ENCODE results near the gene PTPRF. TPM values are rescaled to one million over a fixed set of nuclear protein-coding genes. Genes with fewer than 3 reads are reported as not detected.
A peak's percentile ranks its signal among the peaks of the same experiment; 100 is the strongest.

PTPRF gene
- total and polyA plus RNA-seq, 5 donors from 2014 or later = 0.22 TPM; not detected in 4

DNA sequence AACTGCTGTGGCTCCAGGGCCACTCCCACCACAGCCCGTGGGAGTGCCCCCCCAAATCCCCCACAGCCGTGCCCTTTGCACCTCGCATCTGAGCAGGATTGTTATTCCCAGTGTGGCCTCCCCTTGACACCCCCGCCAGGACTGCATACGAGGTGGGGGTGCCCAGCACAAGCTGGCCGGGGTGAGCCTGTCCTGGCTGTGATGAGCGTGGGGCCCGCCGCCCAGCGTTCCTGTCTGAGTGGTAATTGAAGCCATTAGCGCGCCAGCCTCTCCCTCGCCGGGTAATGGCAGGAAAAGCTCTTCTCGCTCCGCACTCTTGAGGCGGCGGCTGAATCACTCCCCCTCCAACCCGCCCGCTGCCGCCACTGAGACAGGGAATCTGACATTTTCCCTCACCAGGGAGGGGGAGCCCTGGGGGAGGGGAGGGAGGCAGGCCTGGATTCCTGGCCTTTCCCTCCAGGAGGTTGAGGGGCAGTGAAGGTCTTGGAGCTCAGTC is 27.7 kb downstream of the PTPRF start:
- H3K27me3 Mint-ChIP-seq = no peaks in the 10 kb centered on the region
- no peak for ATAC-seq (ENCODE audit: low read depth in 2 of 2)
- no peak overlapping the region for H3K4me3 ChIP-seq (ENCODE audit: low read depth, low read length)
- H3K9me3 ChIP-seq (ENCODE audit: control insufficient read depth in 2 of 2, low read length in 2 of 2) = no peaks in the 10 kb centered on the region
- no peaks in the 10 kb centered on the region for H3K27me3 ChIP-seq (ENCODE audit: control insufficient read depth, insufficient read depth, low read length)
- H3K36me3 Mint-ChIP-seq = no peaks in the 10 kb centered on the region
- no peaks in the 10 kb centered on the region for H3K36me3 ChIP-seq (ENCODE audit: control insufficient read depth, insufficient read depth, low read length)
- H3K4me1 ChIP-seq (ENCODE audit: control insufficient read depth, insufficient read depth, low read length, poor library complexity, severe bottlenecking) = no peaks in the 10 kb centered on the region
- no peak overlapping the region for H3K27ac ChIP-seq (ENCODE audit: insufficient read depth, low read length, poor library complexity, severe bottlenecking)
- DNase-seq = no peak
- H3K27ac Mint-ChIP-seq = no peak overlapping the region
- no peaks in the 10 kb centered on the region for H3K9me3 Mint-ChIP-seq
- H3K4me1 Mint-ChIP-seq = peaks cover 0 to 3% (median 0%) of the 10 kb centered on the region in 4 donors
- no peak overlapping the region for H3K4me3 Mint-ChIP-seq

DNA sequence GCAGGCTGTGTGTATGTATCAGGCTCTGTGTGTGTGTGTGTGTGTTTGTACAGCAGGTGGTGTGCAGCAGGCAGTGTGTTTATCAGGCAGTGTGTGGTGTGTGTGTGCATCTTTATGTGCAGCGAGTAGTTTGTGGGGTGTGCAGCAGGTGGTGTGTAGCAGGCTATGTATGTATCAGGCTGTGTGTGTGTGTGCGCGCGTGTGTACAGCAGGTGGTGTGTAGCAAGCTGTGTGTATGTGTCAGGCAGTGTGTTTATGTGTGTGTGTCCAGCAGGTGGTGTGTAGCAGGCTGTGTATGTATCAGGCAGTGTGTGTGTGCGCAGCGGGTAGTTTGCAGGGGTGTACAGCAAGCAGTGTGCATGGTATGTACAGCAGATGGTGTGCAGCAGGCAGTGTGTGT is 29.0 kb downstream of the PTPRF start:
- Mint-ChIP-seq H3K27me3 (no peaks in the 10 kb centered on the region), H3K27ac (no peak overlapping the region), H3K4me1 (no peaks in the 10 kb centered on the region), H3K4me3 (no peak overlapping the region), H3K36me3 (no peaks in the 10 kb centered on the region), H3K9me3 (no peaks in the 10 kb centered on the region)
- ATAC-seq (ENCODE audit: low read depth in 2 of 2) (no peak), DNase-seq (no peak)
- no peaks in the 10 kb centered on the region for H3K27me3 ChIP-seq (ENCODE audit: control insufficient read depth, insufficient read depth, low read length)
- no peaks in the 10 kb centered on the region for H3K36me3 ChIP-seq (ENCODE audit: control insufficient read depth, insufficient read depth, low read length)
- H3K9me3 ChIP-seq (ENCODE audit: control insufficient read depth in 2 of 2, low read length in 2 of 2) = no peaks in the 10 kb centered on the region
- H3K4me1 ChIP-seq (ENCODE audit: control insufficient read depth, insufficient read depth, low read length, poor library complexity, severe bottlenecking) = no peaks in the 10 kb centered on the region
- H3K4me3 ChIP-seq (ENCODE audit: low read depth, low read length) = no peak overlapping the region
- H3K27ac ChIP-seq (ENCODE audit: insufficient read depth, low read length, poor library complexity, severe bottlenecking) = no peak overlapping the region

DNA sequence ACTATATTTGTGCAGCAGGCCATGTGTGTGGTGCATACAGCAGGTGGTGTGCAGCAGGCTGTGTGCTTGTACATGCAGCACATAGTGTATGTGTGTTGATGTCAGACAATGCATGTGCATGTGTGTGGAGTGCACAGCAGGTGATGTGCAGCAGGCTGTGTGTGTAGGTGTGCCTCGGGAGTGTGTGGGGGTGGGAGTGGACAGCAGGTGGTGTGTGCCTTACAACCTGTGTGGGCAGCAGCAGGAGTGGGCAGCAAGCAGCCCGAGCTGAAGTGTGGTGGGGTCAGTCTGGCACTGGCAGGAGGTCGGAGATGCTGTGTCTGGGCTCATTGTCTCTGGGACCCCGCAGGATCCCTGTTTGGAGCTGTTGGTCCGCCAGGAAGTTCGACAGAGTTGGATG is 29.6 kb downstream of the PTPRF start:
- H3K36me3 ChIP-seq (ENCODE audit: control insufficient read depth, insufficient read depth, low read length) = no peaks in the 10 kb centered on the region
- DNase-seq = no peak
- H3K36me3 Mint-ChIP-seq = no peaks in the 10 kb centered on the region
- no peak overlapping the region for H3K4me3 ChIP-seq (ENCODE audit: low read depth, low read length)
- no peak overlapping the region for H3K27ac ChIP-seq (ENCODE audit: insufficient read depth, low read length, poor library complexity, severe bottlenecking)
- no peak overlapping the region for H3K4me3 Mint-ChIP-seq
- peaks cover 0 to 3% (median 0%) of the 10 kb centered on the region in 4 donors for H3K4me1 Mint-ChIP-seq
- H3K27me3 Mint-ChIP-seq = peaks cover 4% of the 10 kb centered on the region
- ATAC-seq (ENCODE audit: low read depth in 2 of 2) = no peak
- H3K9me3 ChIP-seq (ENCODE audit: control insufficient read depth in 2 of 2, low read length in 2 of 2) = no peaks in the 10 kb centered on the region
- no peaks in the 10 kb centered on the region for H3K27me3 ChIP-seq (ENCODE audit: control insufficient read depth, insufficient read depth, low read length)
- H3K9me3 Mint-ChIP-seq = no peaks in the 10 kb centered on the region
- H3K4me1 ChIP-seq (ENCODE audit: control insufficient read depth, insufficient read depth, low read length, poor library complexity, severe bottlenecking) = peaks cover under 1% of the 10 kb centered on the region
- H3K27ac Mint-ChIP-seq = no peak overlapping the region

DNA sequence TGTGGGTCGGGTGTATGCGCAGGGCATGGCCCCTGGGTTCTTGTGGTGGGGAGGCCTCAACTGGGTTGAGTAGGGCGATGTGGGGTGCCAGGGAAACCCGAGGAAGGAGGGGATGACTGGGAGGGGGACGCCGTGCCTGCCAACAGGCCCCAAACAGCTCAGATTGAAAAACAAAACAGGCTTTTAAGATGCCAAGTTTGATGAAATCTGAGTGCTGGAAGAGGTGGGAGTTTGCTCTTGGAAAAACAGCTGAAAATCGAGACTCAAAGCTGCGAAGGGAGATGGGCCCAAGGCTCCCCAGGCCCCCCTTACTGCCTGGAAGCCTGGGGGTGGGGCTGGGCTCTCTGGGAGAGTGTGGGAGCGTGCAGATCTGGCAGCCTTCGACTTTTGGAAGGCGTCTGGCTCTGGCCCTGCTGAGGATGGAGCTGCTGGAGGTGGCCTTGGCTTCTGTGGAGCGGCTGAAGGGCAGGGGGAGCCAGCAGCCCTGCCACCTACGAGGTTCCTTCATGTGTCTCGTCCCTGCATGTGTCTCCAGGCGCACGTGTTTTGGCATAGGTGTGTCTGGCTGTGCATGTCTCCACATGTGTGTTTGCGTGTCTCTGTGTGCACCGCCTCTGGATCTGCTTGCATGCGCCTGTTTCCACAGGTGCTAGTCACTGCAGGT is 33.3 kb downstream of the PTPRF start:
- H3K4me3 ChIP-seq (ENCODE audit: low read depth, low read length) = no peak overlapping the region
- H3K27ac ChIP-seq (ENCODE audit: insufficient read depth, low read length, poor library complexity, severe bottlenecking) = no peak overlapping the region
- peaks cover 0 to 17% (median 0%) of the 10 kb centered on the region in 4 donors for H3K4me1 Mint-ChIP-seq
- ATAC-seq (ENCODE audit: low read depth in 2 of 2) = no peak
- no peak overlapping the region for H3K27ac Mint-ChIP-seq
- no peaks in the 10 kb centered on the region for H3K9me3 Mint-ChIP-seq
- no peaks in the 10 kb centered on the region for H3K9me3 ChIP-seq (ENCODE audit: control insufficient read depth in 2 of 2, low read length in 2 of 2)
- peaks cover 10% of the 10 kb centered on the region for H3K27me3 Mint-ChIP-seq
- no peak overlapping the region for H3K4me3 Mint-ChIP-seq
- H3K36me3 Mint-ChIP-seq = no peaks in the 10 kb centered on the region
- no peaks in the 10 kb centered on the region for H3K27me3 ChIP-seq (ENCODE audit: control insufficient read depth, insufficient read depth, low read length)
- no peaks in the 10 kb centered on the region for H3K36me3 ChIP-seq (ENCODE audit: control insufficient read depth, insufficient read depth, low read length)
- no peak for DNase-seq
- H3K4me1 ChIP-seq (ENCODE audit: control insufficient read depth, insufficient read depth, low read length, poor library complexity, severe bottlenecking) = peaks cover 9% of the 10 kb centered on the region

DNA sequence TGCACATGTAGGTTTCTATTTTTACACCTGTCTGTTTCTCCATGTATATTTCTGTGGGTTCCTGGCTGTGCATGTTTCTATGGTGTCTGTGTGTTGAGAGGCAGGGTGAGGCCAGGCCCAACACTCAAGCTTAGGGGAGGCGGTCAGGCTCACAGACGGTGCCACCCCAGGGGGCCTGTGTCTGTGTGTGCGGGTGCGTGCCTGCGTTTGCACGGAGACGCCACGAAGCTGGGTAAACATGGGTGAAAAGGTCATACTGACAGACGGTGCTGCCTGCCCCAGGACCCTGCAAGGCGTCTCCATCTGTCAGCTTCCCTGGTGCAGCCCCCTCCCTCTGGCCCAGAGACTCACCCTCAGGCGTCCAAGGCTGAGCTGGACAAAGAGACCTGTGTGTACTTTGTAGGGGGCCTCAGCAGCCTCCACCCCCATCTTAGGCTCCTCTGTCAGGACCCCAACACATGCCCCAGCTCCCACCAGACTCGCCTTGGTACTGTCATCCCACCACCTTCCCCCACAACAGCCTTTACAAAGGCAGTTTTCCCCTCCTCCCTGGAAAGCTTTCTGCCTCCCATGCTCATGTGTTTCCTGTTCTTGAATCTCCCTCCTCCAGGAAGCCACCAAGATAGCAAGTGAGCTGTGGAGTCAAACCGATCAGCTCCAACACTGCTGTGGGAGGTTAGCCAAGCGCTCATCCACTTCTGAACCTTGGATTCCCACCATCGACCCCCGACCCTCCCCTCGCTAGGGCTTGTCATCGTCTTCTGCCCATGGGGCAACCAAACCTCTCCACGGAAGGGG is 34.1 kb downstream of the PTPRF start:
- Mint-ChIP-seq H3K27me3 (peaks cover 10% of the 10 kb centered on the region), H3K36me3 (no peaks in the 10 kb centered on the region), H3K4me3 (peak overlapping the region in 3 of 4 donors; percentile 10 to 29 (median 21)), H3K27ac (no peak overlapping the region), H3K4me1 (peaks cover 0 to 17% (median 0%) of the 10 kb centered on the region in 4 donors), H3K9me3 (no peaks in the 10 kb centered on the region)
- Histone ChIP-seq H3K4me3 (ENCODE audit: low read depth, low read length) (no peak overlapping the region), H3K27me3 (ENCODE audit: control insufficient read depth, insufficient read depth, low read length) (no peaks in the 10 kb centered on the region), H3K36me3 (ENCODE audit: control insufficient read depth, insufficient read depth, low read length) (no peaks in the 10 kb centered on the region), H3K9me3 (ENCODE audit: control insufficient read depth in 2 of 2, low read length in 2 of 2) (no peaks in the 10 kb centered on the region), H3K4me1 (ENCODE audit: control insufficient read depth, insufficient read depth, low read length, poor library complexity, severe bottlenecking) (peaks cover 9% of the 10 kb centered on the region), H3K27ac (ENCODE audit: insufficient read depth, low read length, poor library complexity, severe bottlenecking) (no peak overlapping the region)
- ATAC-seq (ENCODE audit: low read depth in 2 of 2) = no peak
- no peak for DNase-seq

DNA sequence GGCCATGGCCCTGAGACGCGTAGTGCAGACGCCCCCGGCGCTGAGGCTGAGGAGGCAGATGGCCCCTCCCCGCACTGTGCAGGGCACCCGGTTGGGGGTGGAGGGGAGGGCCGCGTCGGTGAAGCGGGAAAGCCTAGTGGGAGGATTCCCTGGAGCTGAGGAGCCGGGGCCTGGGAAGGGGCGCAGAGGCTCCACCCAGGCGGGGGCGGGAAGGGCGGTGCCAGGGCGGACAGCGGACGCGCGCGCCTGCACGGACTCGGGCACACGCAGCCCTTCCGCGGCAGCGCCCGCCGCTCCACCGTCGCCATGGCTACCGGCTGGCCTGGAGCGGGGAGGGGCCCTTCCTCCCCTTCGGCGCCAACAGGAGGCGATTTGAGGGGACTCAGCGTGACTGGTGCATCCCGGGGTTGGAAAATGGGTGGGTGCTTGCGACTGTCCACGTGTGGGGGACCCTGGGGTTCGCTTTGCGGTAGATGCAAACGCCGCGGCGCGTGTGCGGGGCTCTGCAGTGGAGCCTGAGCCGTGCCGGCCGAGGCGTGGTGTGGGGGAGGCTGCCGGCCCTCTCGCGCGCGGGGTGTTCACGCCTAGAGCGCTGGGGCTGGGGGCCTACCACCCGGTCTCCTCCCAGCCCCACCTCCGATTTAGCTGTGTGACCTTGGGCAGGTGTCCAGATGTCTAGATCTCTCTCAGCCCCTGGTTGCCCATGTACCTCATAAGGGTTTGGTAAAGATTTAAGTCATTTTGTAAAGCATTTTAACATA is 35.1 kb downstream of the PTPRF start:
- Mint-ChIP-seq H3K4me3 (peak overlapping the region in 3 of 4 donors; percentile 21 to 72 (median 48)), H3K4me1 (peaks cover 0 to 17% (median 0%) of the 10 kb centered on the region in 4 donors), H3K27ac (no peak overlapping the region), H3K27me3 (peaks cover 14% of the 10 kb centered on the region), H3K36me3 (no peaks in the 10 kb centered on the region), H3K9me3 (no peaks in the 10 kb centered on the region)
- Histone ChIP-seq H3K4me1 (ENCODE audit: control insufficient read depth, insufficient read depth, low read length, poor library complexity, severe bottlenecking) (peaks cover 9% of the 10 kb centered on the region), H3K27me3 (ENCODE audit: control insufficient read depth, insufficient read depth, low read length) (no peaks in the 10 kb centered on the region), H3K27ac (ENCODE audit: insufficient read depth, low read length, poor library complexity, severe bottlenecking) (no peak overlapping the region), H3K36me3 (ENCODE audit: control insufficient read depth, insufficient read depth, low read length) (no peaks in the 10 kb centered on the region), H3K4me3 (ENCODE audit: low read depth, low read length) (no peak overlapping the region), H3K9me3 (ENCODE audit: control insufficient read depth in 2 of 2, low read length in 2 of 2) (no peaks in the 10 kb centered on the region)
- DNase-seq (peak in 2 of 3 donors; percentile 27 to 58), ATAC-seq (ENCODE audit: low read depth in 2 of 2) (peak in 1 of 2 donors; percentile 20)

DNA sequence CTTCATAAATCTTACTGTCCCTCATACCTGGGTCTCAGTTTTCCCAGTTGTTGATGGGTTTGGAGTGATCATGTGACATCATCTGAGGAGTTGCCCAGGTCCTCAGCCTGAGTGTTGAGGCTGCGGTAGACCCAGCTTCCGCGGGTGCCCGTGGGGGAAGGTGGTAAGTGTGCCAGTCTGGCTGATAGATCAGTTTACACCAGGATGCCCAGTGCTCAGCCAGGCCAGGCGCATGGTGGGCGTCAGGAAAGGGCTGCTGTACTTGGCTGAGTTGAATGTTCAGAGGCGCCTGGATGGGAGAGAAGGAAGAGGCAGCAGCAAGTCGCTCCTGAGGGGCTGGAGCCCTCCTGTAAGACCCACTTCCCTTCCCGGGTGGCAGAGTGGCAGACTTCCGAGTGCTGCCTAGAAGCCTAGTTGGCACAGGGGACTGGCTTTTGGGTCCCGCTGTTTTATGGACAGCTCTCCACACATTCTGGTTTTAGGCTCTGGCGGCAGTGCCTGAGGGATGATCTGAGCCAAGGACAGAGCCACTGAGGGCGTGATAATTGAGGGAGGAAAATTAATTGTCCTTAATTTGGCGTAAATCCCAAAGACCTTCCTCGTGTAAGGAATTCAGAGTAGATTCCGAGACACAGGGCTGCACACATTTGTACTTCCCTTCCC is 35.8 kb downstream of the PTPRF start:
- H3K27ac Mint-ChIP-seq = no peak overlapping the region
- Histone ChIP-seq H3K4me3 (ENCODE audit: low read depth, low read length) (no peak overlapping the region), H3K9me3 (ENCODE audit: control insufficient read depth in 2 of 2, low read length in 2 of 2) (no peaks in the 10 kb centered on the region)

More for the DNA sequence above, 35.8 kb downstream of the PTPRF start:
- DNase-seq = no peak
- no peaks in the 10 kb centered on the region for H3K9me3 Mint-ChIP-seq
- H3K4me1 ChIP-seq (ENCODE audit: control insufficient read depth, insufficient read depth, low read length, poor library complexity, severe bottlenecking) = peaks cover 9% of the 10 kb centered on the region
- H3K4me1 Mint-ChIP-seq = peaks cover 0 to 17% (median 0%) of the 10 kb centered on the region in 4 donors
- H3K27me3 Mint-ChIP-seq = peaks cover 14% of the 10 kb centered on the region
- no peak for ATAC-seq (ENCODE audit: low read depth in 2 of 2)
- no peak overlapping the region for H3K27ac ChIP-seq (ENCODE audit: insufficient read depth, low read length, poor library complexity, severe bottlenecking)
- no peaks in the 10 kb centered on the region for H3K27me3 ChIP-seq (ENCODE audit: control insufficient read depth, insufficient read depth, low read length)
- no peaks in the 10 kb centered on the region for H3K36me3 Mint-ChIP-seq
- peak overlapping the region in 3 of 4 donors; percentile 3 to 72 (median 48) for H3K4me3 Mint-ChIP-seq
- no peaks in the 10 kb centered on the region for H3K36me3 ChIP-seq (ENCODE audit: control insufficient read depth, insufficient read depth, low read length)

All from CD4-positive, CD25-positive, alpha-beta regulatory T cell (primary cell).